Astrocyte of the cerebellum (primary cell): Measurements from ENCODE around the gene KCNK3.
"Not testable (repeated sequence)": the region's sequence is repeated elsewhere in the genome, so short reads cannot be mapped to it uniquely, and the experiment has no call there.

Source experiments
- DNase-seq: peaks from one replicate; pipeline ENCODE4 v3.0.0-alpha.2; 2011; ENCODE audit warnings: low read depth
- H3K4me3 ChIP-seq: 2 replicates; pipeline ENCODE4 v1.5.1; 2011; ENCODE audit warnings: mild to moderate bottlenecking, low read depth, low read length, moderate library complexity
- CTCF ChIP-seq: IDR thresholded peaks from 2 replicates; pipeline ENCODE4 v1.5.1; 2012; ENCODE audit warnings: low read length, low read depth, moderate library complexity, mild to moderate bottlenecking; ENCODE audit errors: missing control alignments
- in situ Hi-C: cut with HindIII; loops from 2 replicates; pipeline ENCODE4 v1.10.0; 2017; ENCODE audit warnings: low sequenced_read_pairs

KCNK3 gene

DNA sequence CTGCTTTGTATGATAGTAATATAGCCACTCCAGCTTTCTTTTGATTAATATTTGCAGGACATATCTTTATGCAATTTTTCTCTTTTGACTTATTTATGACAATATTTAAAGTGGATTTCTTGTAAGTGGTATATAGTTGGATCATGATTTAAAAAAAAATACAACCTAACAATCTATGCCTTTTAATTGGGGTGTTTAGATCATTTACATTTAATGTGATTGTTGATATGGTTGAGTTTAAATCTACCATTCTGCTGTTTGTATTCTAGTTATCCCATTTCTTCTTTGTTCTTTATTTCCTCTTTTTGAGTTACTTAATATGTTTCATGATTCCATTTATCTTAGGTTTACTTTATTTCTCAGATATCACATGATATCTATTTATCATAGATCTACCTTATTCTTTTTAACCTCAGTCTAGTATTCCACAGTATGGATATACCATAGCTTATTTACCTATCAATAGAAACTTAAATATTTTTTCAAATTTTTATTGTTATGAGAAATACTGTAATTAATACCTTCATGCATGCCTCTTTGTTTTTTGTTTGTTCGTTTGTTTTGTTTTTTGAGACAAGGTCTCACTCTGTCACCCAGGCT, 32.1 kb upstream of the KCNK3 start:
- H3K4me3 ChIP-seq: no peak overlapping the region
- in situ Hi-C loops: no loop called here
- TF ChIP-seq CTCF: no peak
- DNase-seq: no peak

DNA sequence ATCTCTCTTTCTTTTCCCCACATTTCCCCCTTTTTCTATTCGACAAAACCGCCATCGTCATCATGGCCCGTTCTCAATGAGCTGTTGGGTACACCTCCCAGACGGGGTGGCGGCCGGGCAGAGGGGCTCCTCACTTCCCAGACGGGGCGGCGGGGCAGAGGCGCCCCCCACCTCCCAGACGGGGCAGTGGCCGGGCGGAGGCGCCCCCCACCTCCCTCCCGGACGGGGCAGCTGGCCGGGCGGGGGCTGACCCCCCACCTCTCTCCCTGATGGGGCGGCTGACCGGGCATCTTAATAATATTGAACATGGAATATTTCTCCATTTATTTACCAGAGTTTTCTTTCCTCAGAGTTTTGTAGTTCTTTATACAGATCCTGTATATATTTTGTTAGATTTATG, 27.2 kb upstream of the KCNK3 start:
- in situ Hi-C loops, H3K4me3 ChIP-seq, DNase-seq: not testable (repeated sequence)

DNA sequence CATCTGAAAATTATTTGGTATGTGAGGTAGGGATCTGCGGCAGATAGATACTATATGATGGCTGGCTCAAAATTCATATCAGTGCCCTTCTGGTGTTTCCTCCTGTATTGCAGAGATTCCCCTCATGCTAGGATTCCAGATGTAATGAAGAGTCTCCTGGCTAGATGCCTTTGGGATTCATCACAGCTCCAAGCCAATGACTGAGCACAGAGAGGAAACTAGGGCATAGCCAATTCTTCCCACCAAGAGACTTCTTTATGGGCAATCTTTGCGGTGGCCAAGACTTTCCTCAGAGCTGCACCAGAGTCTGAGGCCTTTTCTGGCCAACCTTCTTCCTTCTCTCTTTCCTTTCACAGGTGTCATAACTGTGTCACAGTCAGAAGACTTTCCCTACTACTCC, 25.9 kb upstream of the KCNK3 start:
- no peak overlapping the region for H3K4me3 ChIP-seq
- TF ChIP-seq CTCF: no peak
- no peak for DNase-seq
- in situ Hi-C loops: no loop called here

DNA sequence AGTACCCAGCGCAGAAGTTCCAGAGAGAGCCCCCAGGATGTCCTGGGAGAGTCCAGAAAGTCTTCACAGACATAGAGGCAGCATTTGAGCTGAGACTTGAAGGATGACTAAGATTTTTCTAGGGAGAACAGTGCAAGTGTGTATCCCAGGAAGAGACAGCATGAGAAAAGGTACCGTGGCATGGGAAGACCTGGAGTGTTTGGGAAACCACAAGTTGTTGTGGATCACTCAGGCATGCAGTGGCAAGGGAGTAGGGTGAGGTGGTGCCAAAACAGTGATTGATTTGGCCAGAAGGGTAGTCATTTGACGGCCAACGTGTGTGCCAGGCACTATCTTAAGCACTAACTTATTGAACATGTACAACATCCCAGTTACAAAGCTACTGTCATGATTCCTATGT, 24.5 kb upstream of the KCNK3 start:
- in situ Hi-C loops: no loop called here
- no peak overlapping the region for H3K4me3 ChIP-seq
- DNase-seq: no peak
- TF ChIP-seq CTCF: no peak

- no peak for TF ChIP-seq CTCF
- no peak for DNase-seq
- H3K4me3 ChIP-seq: no peak overlapping the region
- in situ Hi-C loops: no loop called here
Observed at GRCh38 chr2:26668856-26669750, 23.4 kb upstream of the KCNK3 start.

GRCh38 chr2:26670171-26670570, 22.4 kb upstream of the KCNK3 start:
- TF ChIP-seq CTCF: no peak
- no peak overlapping the region for H3K4me3 ChIP-seq
- no peak for DNase-seq
- in situ Hi-C loops: no loop called here

- in situ Hi-C loops: no loop called here
- no peak for DNase-seq
- no peak for TF ChIP-seq CTCF
- H3K4me3 ChIP-seq: no peak overlapping the region
Observed at GRCh38 chr2:26670931-26671460, 21.5 kb upstream of the KCNK3 start.
